Measurements from ENCODE around the gene CA6. TPM values are rescaled to one million over a fixed set of nuclear protein-coding genes. Genes with fewer than 3 reads are reported as not detected.
A peak's percentile ranks its signal among the peaks of the same experiment; 100 is the strongest.

The CA6 gene
- total RNA-seq, 1 experiment from 2014 or later: 0.11 TPM

GRCh38 chr1:8956461-8957349 is 11.0 kb downstream of the CA6 start (continued):
- no peak for TF ChIP-seq NR3C1 (CRISPR knock-in tag; conservative IDR thresholded peaks at IDR 0.05; ENCODE audit: low read depth)
- no peak for TF ChIP-seq ZSCAN18 (CRISPR knock-in tag; IDR thresholded peaks at IDR 0.05)
- no peak for TF ChIP-seq FOXP1 (CRISPR knock-in tag; IDR thresholded peaks at IDR 0.05; ENCODE audit: borderline replicate concordance)
- no peak for TF ChIP-seq SMAD4 (CRISPR knock-in tag; IDR thresholded peaks at IDR 0.05)
- TF ChIP-seq ZBTB21 (CRISPR knock-in tag; IDR thresholded peaks at IDR 0.05; ENCODE audit: borderline replicate concordance): no peak
- no peak for TF ChIP-seq ZNF425 (CRISPR knock-in tag; conservative IDR thresholded peaks at IDR 0.05)
- TF ChIP-seq E2F1 (CRISPR knock-in tag; IDR thresholded peaks at IDR 0.05): no peak
- TF ChIP-seq AR (CRISPR knock-in tag; IDR thresholded peaks at IDR 0.05): no peak
- TF ChIP-seq ZNF532 (CRISPR knock-in tag; IDR thresholded peaks at IDR 0.05; ENCODE audit: borderline replicate concordance): no peak

- POLR2A ChIA-PET: interaction anchor here (0.8 kb wide), 1 partner anchor 48 kb away, joined by 3 read pairs; no protein-coding TSS in a partner anchor
- Mint-ChIP-seq H3K36me3 (no peaks in the 10 kb centered on the region), H3K27ac (no peak overlapping the region)
These were observed 17.3 kb downstream of the CA6 start for GRCh38 chr1:8962812-8963530.

More at GRCh38 chr1:8962812-8963530, 17.3 kb downstream of the CA6 start:
- peak; percentile 48; the same call in 1 of the 2 replicates for TF ChIP-seq MAX (CRISPR knock-in tag; IDR thresholded peaks at IDR 0.05)
- TF ChIP-seq HMGXB4 (CRISPR knock-in tag; IDR thresholded peaks at IDR 0.05): no peak
- TF ChIP-seq CTCF (IDR thresholded peaks at IDR 0.05): peak; percentile 55; the same call in 1 of the 2 replicates
- no peak for TF ChIP-seq PRRX2 (CRISPR knock-in tag; IDR thresholded peaks at IDR 0.05)
- DNase-seq (ENCODE audit: low spot score) (peak; percentile 80), ATAC-seq (peak; percentile 98)
- CTCF ChIA-PET: interaction anchor here (0.6 to 2.2 kb wide), 56 partner anchors 8 to 293 kb away, joined by 3 to 88 read pairs (median 4); partner anchors contain the start of genes CA6, ENO1, SLC2A5 and SLC2A7
- peaks cover 5% of the 10 kb centered on the region for H3K4me1 Mint-ChIP-seq
- H3K4me3 Mint-ChIP-seq: no peak overlapping the region
- no peaks in the 10 kb centered on the region; the same call in 1 of the 2 replicates for H3K27me3 Mint-ChIP-seq (ENCODE audit: low read depth)
- H3K9me3 Mint-ChIP-seq: no peaks in the 10 kb centered on the region

Data from WTC11 (cell line).